Ascending aorta (tissue), 2 donors: ENCODE measurements around the gene SHLD1. TPM values are rescaled to one million over a fixed set of nuclear protein-coding genes. Genes with fewer than 3 reads are reported as not detected.

Source experiments
- DNase-seq, 2 donors: peaks; one replicate each; pipeline ENCODE4 v3.0.0-alpha.2; 2019; ENCODE audit warnings: low spot score in 2 of 2
- H3K27ac ChIP-seq, 2 donors: fragments of 200-600 bp; sonication (generic); one replicate each; pipeline ENCODE4 v1.5.1; 2016 to 2017; ENCODE audit warnings: mild to moderate bottlenecking in 1 of 2
- H3K27me3 ChIP-seq: fragments of 200-600 bp; sonication (generic); one replicate; pipeline ENCODE4 v1.5.1; 2017
- H3K36me3 ChIP-seq, 2 donors: fragments of 200-600 bp; sonication (generic); one replicate each; pipeline ENCODE4 v1.5.1; 2016
- H3K4me1 ChIP-seq, 2 donors: fragments of 200-600 bp; sonication (generic); one replicate each; pipeline ENCODE4 v1.5.1; 2016 to 2017; ENCODE audit warnings: mild to moderate bottlenecking in 1 of 2
- H3K4me3 ChIP-seq, 2 donors: fragments of 200-600 bp; sonication (generic); one replicate each; pipeline ENCODE4 v1.5.1; 2016 to 2017; ENCODE audit warnings: mild to moderate bottlenecking in 1 of 2
- H3K9me3 ChIP-seq, 2 donors: fragments of 200-600 bp; sonication (generic); one replicate each; pipeline ENCODE4 v1.5.1; 2016
- intact Hi-C: fragments of 100-400 bp; cut with DNase I; formaldehyde crosslinking; loops from one replicate; pipeline ENCODE4 v1.15.1; 2023
- total RNA-seq: library from RNA; depleted of rRNA; stranded (reverse); fragments of >200 nt; gene quantifications from one replicate; pipeline ENCODE4 v1.1.0, GENCODE V29; 2016
- TF ChIP-seq, protein P1 (sequence below), 3 experiments: fragments of 200-600 bp in 2 of 3; fragments of 450-650 bp in 1 of 3; sonication (generic) in 2 of 3; IDR thresholded peaks; one replicate each; pipeline ENCODE4 v1.5.1; 2016 to 2019; ENCODE audit warnings: antibody characterized with exemption in 3 of 3, mild to moderate bottlenecking in 1 of 3, moderate library complexity in 1 of 3

Gene SHLD1
- total RNA-seq, 1 donor from 2014 or later: not detected

GRCh38 chr20:5785146-5785545, 34.9 kb downstream of the SHLD1 start:
- Histone ChIP-seq H3K4me3 (no peak overlapping the region), H3K27ac (no peak overlapping the region), H3K9me3 (no peaks in the 10 kb centered on the region), H3K36me3 (peaks cover 0 to 11% of the 10 kb centered on the region in 2 donors), H3K27me3 (no peaks in the 10 kb centered on the region), H3K4me1 (peaks cover 5 to 9% of the 10 kb centered on the region in 2 donors)
- intact Hi-C loops: no loop called here
- TF ChIP-seq, protein P1, sequence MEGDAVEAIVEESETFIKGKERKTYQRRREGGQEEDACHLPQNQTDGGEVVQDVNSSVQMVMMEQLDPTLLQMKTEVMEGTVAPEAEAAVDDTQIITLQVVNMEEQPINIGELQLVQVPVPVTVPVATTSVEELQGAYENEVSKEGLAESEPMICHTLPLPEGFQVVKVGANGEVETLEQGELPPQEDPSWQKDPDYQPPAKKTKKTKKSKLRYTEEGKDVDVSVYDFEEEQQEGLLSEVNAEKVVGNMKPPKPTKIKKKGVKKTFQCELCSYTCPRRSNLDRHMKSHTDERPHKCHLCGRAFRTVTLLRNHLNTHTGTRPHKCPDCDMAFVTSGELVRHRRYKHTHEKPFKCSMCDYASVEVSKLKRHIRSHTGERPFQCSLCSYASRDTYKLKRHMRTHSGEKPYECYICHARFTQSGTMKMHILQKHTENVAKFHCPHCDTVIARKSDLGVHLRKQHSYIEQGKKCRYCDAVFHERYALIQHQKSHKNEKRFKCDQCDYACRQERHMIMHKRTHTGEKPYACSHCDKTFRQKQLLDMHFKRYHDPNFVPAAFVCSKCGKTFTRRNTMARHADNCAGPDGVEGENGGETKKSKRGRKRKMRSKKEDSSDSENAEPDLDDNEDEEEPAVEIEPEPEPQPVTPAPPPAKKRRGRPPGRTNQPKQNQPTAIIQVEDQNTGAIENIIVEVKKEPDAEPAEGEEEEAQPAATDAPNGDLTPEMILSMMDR (IDR thresholded peaks at IDR 0.05): no peak
- DNase-seq: no peak

- DNase-seq: no peak
- Histone ChIP-seq H3K4me3 (no peak overlapping the region), H3K27me3 (no peaks in the 10 kb centered on the region), H3K27ac (no peak overlapping the region), H3K36me3 (peaks cover 0 to 8% of the 10 kb centered on the region in 2 donors), H3K4me1 (peaks cover 5 to 9% of the 10 kb centered on the region in 2 donors), H3K9me3 (no peaks in the 10 kb centered on the region)
- TF ChIP-seq, protein P1 (IDR thresholded peaks at IDR 0.05): no peak
- intact Hi-C loops: no loop called here
These were observed 37.0 kb downstream of the SHLD1 start for GRCh38 chr20:5786930-5787795.

DNA sequence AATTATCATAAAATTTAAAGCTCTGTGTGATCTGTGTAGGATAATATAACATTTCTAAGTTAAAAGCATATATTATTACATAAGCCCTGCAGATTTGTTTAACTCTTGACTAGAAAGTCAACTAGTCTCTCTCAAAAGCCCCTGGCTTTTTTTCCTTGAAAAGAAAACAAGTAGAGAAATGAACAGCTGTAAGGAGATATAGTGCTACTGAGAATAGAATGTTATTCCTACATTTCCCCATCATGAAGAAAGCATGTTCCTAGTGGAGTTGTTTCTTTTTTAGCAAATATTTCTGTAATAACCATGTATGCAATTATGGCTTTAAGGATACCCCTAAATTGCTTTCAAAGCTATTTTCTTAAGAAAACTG, 37.6 kb downstream of the SHLD1 start:
- H3K27ac ChIP-seq: no peak overlapping the region
- peaks cover 0 to 8% of the 10 kb centered on the region in 2 donors for H3K36me3 ChIP-seq
- TF ChIP-seq, protein P1 (IDR thresholded peaks at IDR 0.05): no peak
- H3K9me3 ChIP-seq: no peaks in the 10 kb centered on the region
- peaks cover 5 to 9% of the 10 kb centered on the region in 2 donors for H3K4me1 ChIP-seq
- intact Hi-C loops: loop anchor here (1.0 kb wide), 1 partner anchor 258 kb away; no protein-coding TSS in a partner anchor
- no peak for DNase-seq
- no peak overlapping the region for H3K4me3 ChIP-seq
- no peaks in the 10 kb centered on the region for H3K27me3 ChIP-seq

DNA sequence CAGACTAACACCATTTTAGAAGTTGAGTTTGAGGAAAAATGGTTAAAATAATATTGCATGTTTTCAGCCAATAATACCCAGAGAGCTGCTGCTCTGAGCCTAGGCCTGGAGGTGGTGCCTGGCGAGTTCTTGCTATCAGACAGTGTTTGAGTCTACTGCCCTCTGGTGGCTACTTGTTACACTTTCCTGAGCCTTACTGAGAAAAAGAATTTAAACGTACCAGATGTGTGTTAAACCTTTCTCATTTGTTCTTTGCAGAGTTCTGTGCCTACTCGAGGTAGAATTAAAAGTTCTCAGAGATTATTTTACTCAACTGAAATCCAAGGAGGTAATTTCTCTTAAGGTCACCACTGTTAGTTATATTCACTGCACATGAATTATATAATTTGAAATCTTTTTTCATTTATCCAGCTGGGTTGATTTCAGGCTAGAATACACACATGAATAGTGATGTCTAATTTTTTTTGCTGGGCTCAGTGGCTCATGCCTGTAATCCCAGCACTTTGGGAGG, 38.2 kb downstream of the SHLD1 start:
- Histone ChIP-seq H3K36me3 (peaks cover 0 to 8% of the 10 kb centered on the region in 2 donors), H3K9me3 (no peaks in the 10 kb centered on the region), H3K27ac (no peak overlapping the region), H3K4me3 (no peak overlapping the region), H3K27me3 (no peaks in the 10 kb centered on the region), H3K4me1 (peaks cover 5 to 9% of the 10 kb centered on the region in 2 donors)
- DNase-seq: peak in 1 of 2 donors; percentile 86
- intact Hi-C loops: loop anchor here (1.0 kb wide), 1 partner anchor 259 kb away; no protein-coding TSS in a partner anchor
- TF ChIP-seq, protein P1 (IDR thresholded peaks at IDR 0.05): peak; percentile 68 to 85 (median 82)

- Histone ChIP-seq H3K36me3 (peaks cover 0 to 8% of the 10 kb centered on the region in 2 donors), H3K27me3 (no peaks in the 10 kb centered on the region), H3K27ac (no peak overlapping the region), H3K4me1 (peaks cover 5 to 9% of the 10 kb centered on the region in 2 donors), H3K9me3 (no peaks in the 10 kb centered on the region), H3K4me3 (no peak overlapping the region)
- TF ChIP-seq, protein P1 (IDR thresholded peaks at IDR 0.05): no peak
- no peak for DNase-seq
- intact Hi-C loops: no loop called here
These were observed 39.6 kb downstream of the SHLD1 start for GRCh38 chr20:5789827-5790226.
